Mucosa of descending colon (tissue), 3 donors: ENCODE data around the gene ZNF236. TPM values are rescaled to one million over a fixed set of nuclear protein-coding genes. Genes with fewer than 3 reads are reported as not detected.

ENCODE experiments used
- ATAC-seq: fragments of 200-7000 bp; cut with Tn5 transposase; one replicate; pipeline ENCODE4 v1.9.1; 2020; ENCODE audit warnings: mild to moderate bottlenecking, moderate library complexity
- DNase-seq, 3 donors: peaks; one replicate each; pipeline ENCODE4 v3.0.0-alpha.2; 2020
- H3K36me3 ChIP-seq: fragments of 200-600 bp; one replicate; pipeline ENCODE4 v1.8.0; 2021; ENCODE audit warnings: low read depth, mild to moderate bottlenecking
- H3K4me1 ChIP-seq: fragments of 200-600 bp; one replicate; pipeline ENCODE4 v1.8.0; 2021; ENCODE audit warnings: low read depth, mild to moderate bottlenecking
- H3K4me3 ChIP-seq: fragments of 200-600 bp; one replicate; pipeline ENCODE4 v1.8.0; 2021; ENCODE audit warnings: mild to moderate bottlenecking
- H3K9me3 ChIP-seq: fragments of 200-600 bp; one replicate; pipeline ENCODE4 v1.8.0; 2021; ENCODE audit warnings: mild to moderate bottlenecking
- intact Hi-C, 2 donors: fragments of 100-400 bp; cut with DNase I in 1 of 2; cut with micrococcal nuclease in 1 of 2; formaldehyde crosslinking; loops; one replicate each; pipeline versions ENCODE4 v1.11.0 to v1.11.1; 2022; cut with DNase I, micrococcal nuclease
- total RNA-seq, 3 donors: library from RNA; stranded (reverse); fragmentation: NEBNext Ultra II Directional in 2 of 3; extraction: Animal tissue kit (Norgen Biotek cat#: 25700) in 2 of 3; gene quantifications; one replicate each; pipeline versions ENCODE4 v1.2.1 to v1.2.4, GENCODE V29; 2021 to 2023
- TF ChIP-seq, protein P1 (sequence below): fragments of 200-600 bp; IDR thresholded peaks from one replicate; pipeline ENCODE4 v1.8.0; 2022; ENCODE audit warnings: antibody characterized with exemption, mild to moderate bottlenecking
- donor health status: DM: no; HTN: no; CAD: no; lungs with moderate emphysema.
- donor health status: DM: no; HTN: no; CAD: no.
- donor health status: DM: no; HTN: yes; CAD: no.

Gene ZNF236
- total RNA-seq, 3 donors from 2014 or later, result 14.8 to 27.9 (median 15.5) TPM

GRCh38 chr18:76847916-76848315 is 25.6 kb downstream of the ZNF236 start:
- intact Hi-C loops, result no loop called here
- Histone ChIP-seq H3K4me3 (no peak overlapping the region), H3K9me3 (no peaks in the 10 kb centered on the region), H3K4me1 (no peaks in the 10 kb centered on the region), H3K36me3 (no peaks in the 10 kb centered on the region)
- no peak for ATAC-seq
- TF ChIP-seq, protein P1, sequence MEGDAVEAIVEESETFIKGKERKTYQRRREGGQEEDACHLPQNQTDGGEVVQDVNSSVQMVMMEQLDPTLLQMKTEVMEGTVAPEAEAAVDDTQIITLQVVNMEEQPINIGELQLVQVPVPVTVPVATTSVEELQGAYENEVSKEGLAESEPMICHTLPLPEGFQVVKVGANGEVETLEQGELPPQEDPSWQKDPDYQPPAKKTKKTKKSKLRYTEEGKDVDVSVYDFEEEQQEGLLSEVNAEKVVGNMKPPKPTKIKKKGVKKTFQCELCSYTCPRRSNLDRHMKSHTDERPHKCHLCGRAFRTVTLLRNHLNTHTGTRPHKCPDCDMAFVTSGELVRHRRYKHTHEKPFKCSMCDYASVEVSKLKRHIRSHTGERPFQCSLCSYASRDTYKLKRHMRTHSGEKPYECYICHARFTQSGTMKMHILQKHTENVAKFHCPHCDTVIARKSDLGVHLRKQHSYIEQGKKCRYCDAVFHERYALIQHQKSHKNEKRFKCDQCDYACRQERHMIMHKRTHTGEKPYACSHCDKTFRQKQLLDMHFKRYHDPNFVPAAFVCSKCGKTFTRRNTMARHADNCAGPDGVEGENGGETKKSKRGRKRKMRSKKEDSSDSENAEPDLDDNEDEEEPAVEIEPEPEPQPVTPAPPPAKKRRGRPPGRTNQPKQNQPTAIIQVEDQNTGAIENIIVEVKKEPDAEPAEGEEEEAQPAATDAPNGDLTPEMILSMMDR, result no peak
- DNase-seq, result no peak

- Histone ChIP-seq H3K4me3 (no peak overlapping the region), H3K4me1 (no peaks in the 10 kb centered on the region), H3K36me3 (no peaks in the 10 kb centered on the region), H3K9me3 (no peaks in the 10 kb centered on the region)
- no peak for ATAC-seq
- DNase-seq, result no peak
- TF ChIP-seq, protein P1, result no peak
- intact Hi-C loops, result no loop called here
These were observed 27.8 kb downstream of the ZNF236 start for GRCh38 chr18:76850112-76850511.

DNA sequence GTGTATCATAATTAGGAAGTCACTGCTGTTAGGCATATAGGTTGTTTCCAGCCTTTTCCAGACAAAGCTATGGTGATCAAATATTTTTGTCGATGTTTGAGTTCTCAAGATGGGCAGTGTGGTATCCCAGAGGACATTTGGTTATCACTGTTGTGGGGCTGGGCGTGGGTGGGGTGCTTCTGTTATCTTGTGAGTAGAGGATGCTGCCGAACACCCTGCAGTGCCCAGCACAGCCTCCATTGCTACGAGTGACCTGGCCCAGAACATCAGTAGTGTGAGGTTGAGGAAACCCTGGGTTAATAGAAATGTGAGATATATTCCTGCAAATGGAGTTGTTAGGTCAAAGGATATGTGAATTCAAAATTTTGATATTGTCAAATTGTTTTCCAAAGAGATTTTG is 33.2 kb downstream of the ZNF236 start:
- H3K36me3 ChIP-seq, result no peaks in the 10 kb centered on the region
- ATAC-seq (no peak), DNase-seq (no peak)
- H3K4me1 ChIP-seq, result no peaks in the 10 kb centered on the region
- H3K9me3 ChIP-seq, result no peaks in the 10 kb centered on the region
- no peak overlapping the region for H3K4me3 ChIP-seq
- TF ChIP-seq, protein P1, result no peak
- intact Hi-C loops, result no loop called here

- Histone ChIP-seq H3K36me3 (no peaks in the 10 kb centered on the region), H3K4me1 (no peaks in the 10 kb centered on the region), H3K4me3 (no peak overlapping the region), H3K9me3 (no peaks in the 10 kb centered on the region)
- ATAC-seq, result no peak
- TF ChIP-seq, protein P1, result no peak
- DNase-seq, result no peak
- intact Hi-C loops, result no loop called here
These were observed 35.1 kb downstream of the ZNF236 start for GRCh38 chr18:76857476-76857875.

- no peaks in the 10 kb centered on the region for H3K36me3 ChIP-seq
- H3K4me1 ChIP-seq, result no peaks in the 10 kb centered on the region
- intact Hi-C loops, result no loop called here
- H3K9me3 ChIP-seq, result no peaks in the 10 kb centered on the region
- TF ChIP-seq, protein P1, result no peak
- no peak for ATAC-seq
- DNase-seq, result no peak
- no peak overlapping the region for H3K4me3 ChIP-seq
These were observed 37.4 kb downstream of the ZNF236 start for GRCh38 chr18:76859474-76860339.
